ENCODE measurements around the gene SUSD4.

DNA sequence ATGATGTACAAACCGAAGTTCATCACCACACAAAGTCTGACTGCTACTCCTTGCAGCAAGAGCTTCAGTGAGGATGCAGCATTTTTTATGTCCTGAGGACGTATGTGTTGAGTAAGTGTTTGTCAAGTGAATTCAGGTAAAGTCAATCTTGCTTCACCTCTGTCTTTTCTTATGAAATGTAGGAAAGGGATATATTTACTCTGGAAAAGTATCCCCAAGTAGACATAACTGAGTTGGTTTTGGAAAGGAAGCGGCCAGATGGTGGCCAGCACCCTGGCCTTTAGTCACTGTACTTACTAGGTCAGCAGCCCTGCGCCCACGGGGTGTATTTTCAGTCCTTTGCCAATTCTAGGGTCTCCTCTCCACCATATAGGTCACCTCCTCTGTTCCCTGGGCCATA lies 75.2 kb downstream of the SUSD4 start:
- TF ChIP-seq GATA2 (IDR thresholded peaks at IDR 0.05; ENCODE audit: low read depth, low read length) (no peak), GATA3 (IDR thresholded peaks at IDR 0.05; ENCODE audit: low read depth, low read length) (no peak)
